Small intestine (tissue), 7 donors: ENCODE measurements around the gene TPM2. TPM values are rescaled to one million over a fixed set of nuclear protein-coding genes. Genes with fewer than 3 reads are reported as not detected.

Experiments used
- DNase-seq, 2 donors: peaks; one replicate each; pipeline versions ENCODE4 v3.0.0 to v3.0.0-alpha.2; 2013
- FAIRE-seq: peaks from 2 replicates; lab custom pipeline; 2012; peaks lifted over from hg19 to GRCh38; lab: Jason Lieb, UNC
- H3K27ac ChIP-seq, 3 donors: one replicate each; pipeline ENCODE4 v1.5.1; 2013; ENCODE audit warnings: low read length in 2 of 3, mild to moderate bottlenecking in 2 of 3, control low read depth in 1 of 3, inconsistent platforms in 1 of 3, low read depth in 1 of 3, moderate library complexity in 1 of 3
- H3K27me3 ChIP-seq, 3 donors: one replicate each; pipeline ENCODE4 v1.6.1; 2013; ENCODE audit warnings: low read length in 3 of 3, inconsistent platforms in 1 of 3; ENCODE audit not compliant: control insufficient read depth in 3 of 3, insufficient read depth in 3 of 3
- H3K36me3 ChIP-seq, 3 donors: one replicate each; pipeline ENCODE4 v1.6.1; 2013; ENCODE audit warnings: low read length in 3 of 3, inconsistent platforms in 1 of 3, low read depth in 1 of 3, mild to moderate bottlenecking in 1 of 3, moderate library complexity in 1 of 3; ENCODE audit not compliant: control insufficient read depth in 3 of 3, insufficient read depth in 2 of 3
- H3K4me1 ChIP-seq, 3 donors: one replicate each; pipeline ENCODE4 v1.6.1; 2013; ENCODE audit warnings: low read length in 2 of 3, inconsistent platforms in 1 of 3, low read depth in 1 of 3, mild to moderate bottlenecking in 1 of 3, moderate library complexity in 1 of 3; ENCODE audit not compliant: control insufficient read depth in 3 of 3, insufficient read depth in 2 of 3
- H3K4me3 ChIP-seq, 3 donors: one replicate each; pipeline ENCODE4 v1.5.1; 2013; ENCODE audit warnings: low read length in 3 of 3, control low read depth in 1 of 3, inconsistent platforms in 1 of 3, low read depth in 1 of 3, mild to moderate bottlenecking in 1 of 3, moderate library complexity in 1 of 3
- H3K9me3 ChIP-seq, 2 donors: one replicate each; pipeline ENCODE4 v1.6.1; 2013; ENCODE audit warnings: low read depth in 1 of 2, low read length in 1 of 2; ENCODE audit not compliant: control insufficient read depth in 2 of 2, insufficient read depth in 1 of 2
- WGBS, 3 donors: extraction: QIAGEN DNeasy Blood & Tissue Kit; methylation state at CpG; one replicate each; pipeline ENCODE4 v1.1.7; 2013; 5-methylcytosine and 5-hydroxymethylcytosine counted together
- polyA plus RNA-seq, 4 donors: library from polyadenylated mRNA; stranded (reverse) in 3 of 4; unstranded in 1 of 4; fragments of 200-250 nt in 3 of 4; fragments of 120-200 nt in 1 of 4; gene quantifications; one replicate each; pipeline versions ENCODE4 v1.2.1 to v1.2.3, GENCODE V29; 2013
- donor health status: healthy with polysubstance abuse.
- donor health status: control.
- donor health status: control.
- donor health status: Bipolar disorder and iron deficiency.
- donor health status: healthy.

The TPM2 gene
- polyA plus RNA-seq, 4 donors: 23.0 to 253 (median 81.2) TPM

GRCh38 chr9:35682520-35683315 lies 7.0 kb downstream of the TPM2 start:
- H3K4me3 ChIP-seq: no peak overlapping the region
- WGBS, 3 donors: 81 to 89% (median 86%) methylated on average over 10 of the region's 10 CpGs
- H3K36me3 ChIP-seq: peaks cover 0 to 40% (median 0%) of the 10 kb centered on the region in 3 donors
- H3K27me3 ChIP-seq: no peaks in the 10 kb centered on the region
- DNase-seq (no peak), FAIRE-seq (no peak)
- no peaks in the 10 kb centered on the region for H3K9me3 ChIP-seq
- no peaks in the 10 kb centered on the region for H3K4me1 ChIP-seq
- no peak overlapping the region for H3K27ac ChIP-seq

DNA sequence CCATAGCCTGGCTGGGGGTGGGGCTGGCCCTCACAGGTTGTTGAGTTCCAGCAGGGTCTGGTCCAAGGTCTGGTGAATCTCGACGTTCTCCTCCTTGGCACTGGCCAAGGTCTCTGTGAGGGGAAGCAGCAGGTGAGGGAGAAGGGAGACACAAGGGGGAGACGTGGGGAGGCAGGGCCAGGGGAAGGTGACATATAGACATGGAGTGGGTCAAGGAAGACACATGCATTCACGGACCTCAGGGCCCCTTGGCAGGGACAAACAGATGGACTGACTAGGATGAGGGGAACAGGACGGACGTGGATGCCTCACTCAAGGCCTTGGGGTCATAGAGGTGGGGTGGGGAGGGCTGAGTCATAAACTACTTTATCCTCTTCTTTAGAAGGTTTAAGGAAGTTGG lies 7.7 kb downstream of the TPM2 start:
- Histone ChIP-seq H3K27me3 (no peaks in the 10 kb centered on the region), H3K4me1 (no peaks in the 10 kb centered on the region), H3K9me3 (no peaks in the 10 kb centered on the region), H3K4me3 (no peak overlapping the region), H3K36me3 (peaks cover 0 to 36% (median 0%) of the 10 kb centered on the region in 3 donors), H3K27ac (no peak overlapping the region)
- no peak for FAIRE-seq
- 44 to 66% (median 62%) methylated on average over 6 of the region's 6 CpGs for WGBS, 3 donors
- DNase-seq: no peak

GRCh38 chr9:35681341-35682002 lies 8.3 kb downstream of the TPM2 start:
- Histone ChIP-seq H3K36me3 (peaks cover 0 to 32% (median 0%) of the 10 kb centered on the region in 3 donors), H3K4me1 (no peaks in the 10 kb centered on the region), H3K27me3 (peaks cover 0 to 2% (median 0%) of the 10 kb centered on the region in 3 donors), H3K27ac (no peak overlapping the region), H3K4me3 (no peak overlapping the region), H3K9me3 (no peaks in the 10 kb centered on the region)
- FAIRE-seq (no peak), DNase-seq (no peak)
- 72 to 81% (median 76%) methylated on average over 3 of the region's 3 CpGs for WGBS, 3 donors

- FAIRE-seq (no peak), DNase-seq (no peak)
- Histone ChIP-seq H3K27ac (no peak overlapping the region), H3K27me3 (peaks cover 0 to 8% (median 0%) of the 10 kb centered on the region in 3 donors), H3K4me1 (peaks cover 0 to 5% (median 3%) of the 10 kb centered on the region in 3 donors), H3K9me3 (no peaks in the 10 kb centered on the region), H3K4me3 (no peak overlapping the region), H3K36me3 (peaks cover 0 to 27% (median 0%) of the 10 kb centered on the region in 3 donors)
- WGBS, 3 donors: 64 to 80% (median 77%) methylated on average over 15 of the region's 15 CpGs
These were observed 9.2 kb downstream of the TPM2 start for GRCh38 chr9:35680331-35681105.

DNA sequence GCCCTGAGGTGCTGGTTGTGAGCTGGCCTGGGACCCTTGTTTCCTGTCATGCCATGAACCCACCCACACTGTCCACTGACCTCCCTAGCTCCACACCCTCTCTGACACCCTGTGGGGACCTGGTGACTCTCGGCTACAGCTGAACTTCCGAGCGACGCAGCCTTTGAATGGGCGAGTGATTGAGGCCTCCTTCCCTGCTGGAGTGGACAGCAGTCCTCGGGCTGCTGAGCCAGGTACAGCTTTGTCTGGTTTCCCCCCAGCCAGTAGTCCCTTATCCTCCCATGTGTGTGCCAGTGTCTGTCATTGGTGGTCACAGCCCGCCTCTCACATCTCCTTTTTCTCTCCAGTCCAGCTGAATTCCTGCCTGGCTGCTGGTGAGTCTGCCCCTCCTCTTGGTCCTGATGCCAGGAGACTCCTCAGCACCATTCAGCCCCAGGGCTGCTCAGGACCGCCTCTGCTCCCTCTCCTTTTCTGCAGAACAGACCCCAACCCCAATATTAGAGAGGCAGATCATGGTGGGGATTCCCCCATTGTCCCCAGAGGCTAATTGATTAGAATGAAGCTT lies 9.9 kb downstream of the TPM2 start:
- peaks cover 0 to 5% (median 3%) of the 10 kb centered on the region in 3 donors for H3K4me1 ChIP-seq
- H3K27ac ChIP-seq: no peak overlapping the region
- FAIRE-seq (no peak), DNase-seq (no peak)
- 88 to 94% (median 93%) methylated on average over 8 of the region's 8 CpGs for WGBS, 3 donors
- no peaks in the 10 kb centered on the region for H3K9me3 ChIP-seq
- H3K4me3 ChIP-seq: no peak overlapping the region
- peaks cover 0 to 20% (median 0%) of the 10 kb centered on the region in 3 donors for H3K36me3 ChIP-seq
- peaks cover 0 to 12% (median 0%) of the 10 kb centered on the region in 3 donors for H3K27me3 ChIP-seq

DNA sequence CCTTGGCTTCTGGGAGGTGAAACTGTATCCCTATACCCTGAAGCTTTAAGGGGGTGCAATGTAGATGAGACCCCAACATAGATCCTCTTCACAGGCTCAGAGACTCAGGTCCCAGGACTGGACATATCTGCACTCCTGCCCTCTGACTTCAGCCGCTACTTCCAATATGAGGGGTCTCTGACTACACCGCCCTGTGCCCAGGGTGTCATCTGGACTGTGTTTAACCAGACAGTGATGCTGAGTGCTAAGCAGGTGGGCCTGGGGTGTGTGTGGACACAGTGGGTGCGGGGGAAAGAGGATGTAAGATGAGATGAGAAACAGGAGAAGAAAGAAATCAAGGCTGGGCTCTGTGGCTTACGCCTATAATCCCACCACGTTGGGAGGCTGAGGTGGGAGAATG lies 10.6 kb downstream of the TPM2 start:
- FAIRE-seq: no peak

DNA sequence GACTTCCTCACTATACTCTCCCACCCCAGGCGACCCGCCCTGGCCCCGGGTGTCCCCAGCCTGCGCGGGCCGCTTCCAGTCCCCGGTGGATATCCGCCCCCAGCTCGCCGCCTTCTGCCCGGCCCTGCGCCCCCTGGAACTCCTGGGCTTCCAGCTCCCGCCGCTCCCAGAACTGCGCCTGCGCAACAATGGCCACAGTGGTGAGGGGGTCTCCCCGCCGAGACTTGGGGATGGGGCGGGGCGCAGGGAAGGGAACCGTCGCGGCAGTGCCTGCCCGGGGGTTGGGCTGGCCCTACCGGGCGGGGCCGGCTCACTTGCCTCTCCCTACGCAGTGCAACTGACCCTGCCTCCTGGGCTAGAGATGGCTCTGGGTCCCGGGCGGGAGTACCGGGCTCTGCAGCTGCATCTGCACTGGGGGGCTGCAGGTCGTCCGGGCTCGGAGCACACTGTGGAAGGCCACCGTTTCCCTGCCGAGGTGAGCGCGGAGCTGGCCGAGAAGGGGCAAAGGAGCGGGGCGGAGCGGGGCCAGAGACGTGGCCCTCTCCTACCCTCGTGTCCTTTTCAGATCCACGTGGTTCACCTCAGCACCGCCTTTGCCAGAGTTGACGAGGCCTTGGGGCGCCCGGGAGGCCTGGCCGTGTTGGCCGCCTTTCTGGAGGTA lies 13.9 kb downstream of the TPM2 start:
- no peaks in the 10 kb centered on the region for H3K9me3 ChIP-seq
- DNase-seq (peak in 1 of 2 donors; percentile 64), FAIRE-seq (no peak)
- peaks cover 3 to 5% (median 3%) of the 10 kb centered on the region in 3 donors for H3K4me1 ChIP-seq
- 10 to 12% (median 10%) methylated on average over 44 to 51 of the region's 51 CpGs for whole genome bisulfite sequencing, 3 donors
- H3K27me3 ChIP-seq: peaks cover 0 to 12% (median 0%) of the 10 kb centered on the region in 3 donors
- H3K27ac ChIP-seq: peak overlapping the region in 1 of 3 donors; percentile 14
- no peaks in the 10 kb centered on the region for H3K36me3 ChIP-seq
- peak overlapping the region in 2 of 3 donors; percentile 53 to 59 for H3K4me3 ChIP-seq

More for the DNA sequence above, 10.6 kb downstream of the TPM2 start:
- Histone ChIP-seq H3K27ac (no peak overlapping the region), H3K4me3 (no peak overlapping the region), H3K36me3 (peaks cover 0 to 16% (median 0%) of the 10 kb centered on the region in 3 donors), H3K9me3 (no peaks in the 10 kb centered on the region), H3K27me3 (peaks cover 0 to 12% (median 0%) of the 10 kb centered on the region in 3 donors), H3K4me1 (peaks cover 0 to 5% (median 3%) of the 10 kb centered on the region in 3 donors)
- 87 to 93% (median 92%) methylated on average over 5 of the region's 5 CpGs for WGBS, 3 donors
- DNase-seq: no peak
